Osteoblast (primary cell): ENCODE measurements around the gene TXLNG. TPM values are rescaled to one million over a fixed set of nuclear protein-coding genes. Genes with fewer than 3 reads are reported as not detected.

Experiments
- small RNA-seq: library from RNA; depleted of rRNA; stranded (forward); fragments of <200 nt; gene quantifications from one replicate; pipeline ENCODE3, GENCODE V24; 2012
- total RNA-seq: library from RNA; depleted of rRNA; stranded (reverse); fragments of >200 nt; gene quantifications from 2 replicates; pipeline ENCODE4 v1.2.3, GENCODE V29; 2012

The TXLNG gene
- total RNA-seq, 1 donor = 5.1 TPM

Small RNA genes within 50 kb of the gene (small RNA-seq; reads per million reads assigned to genes)
- gene RNU4-6P = not detected
- not detected for gene RNU7-56P
- not detected for gene RPL12P49

Other genes with a start within 250 kb of the TXLNG start
- gene S100G, start 136.3 kb upstream of the TXLNG start, total RNA-seq = not detected in 2 replicates
- 8.0 and 10.3 TPM in 2 replicates for gene CTPS2, start 73.8 kb upstream of the TXLNG start, total RNA-seq
- 25.7 and 43.9 TPM in 2 replicates for gene SYAP1, start 66.9 kb upstream of the TXLNG start, total RNA-seq
- gene RBBP7, start 83.9 kb downstream of the TXLNG start, total RNA-seq = 69.8 and 87.5 TPM in 2 replicates
- 0.59 and 0.72 TPM in 2 replicates for gene REPS2, start 160.2 kb downstream of the TXLNG start, total RNA-seq